Cortex of kidney (tissue), 1 donor: ENCODE results near the gene PNMA8B.

Experiments used
- DNase-seq: peaks from one replicate; lab custom pipeline; 2025; lab: John Stamatoyannopoulos, UW

Gene PNMA8B

DNA sequence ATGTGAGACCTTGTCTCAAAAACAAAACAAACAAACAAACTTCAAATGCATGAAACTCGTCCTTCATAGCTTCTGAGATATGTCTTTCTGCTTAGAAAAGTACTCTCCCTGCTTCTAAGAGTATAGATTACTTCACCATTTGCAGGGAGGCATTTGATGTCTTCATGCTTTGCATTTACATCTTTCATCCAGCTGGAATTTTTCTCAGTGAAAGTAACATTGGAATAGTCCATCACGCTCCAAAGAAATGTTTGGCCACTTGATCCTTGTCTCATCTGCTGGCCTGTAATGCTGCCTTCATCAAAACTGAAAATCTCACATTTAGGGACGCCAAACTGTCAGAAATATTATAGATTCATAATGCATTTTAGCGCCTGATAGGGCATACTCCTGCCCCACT is 43.5 kb downstream of the PNMA8B start:
- DNase-seq, result no peak

DNA sequence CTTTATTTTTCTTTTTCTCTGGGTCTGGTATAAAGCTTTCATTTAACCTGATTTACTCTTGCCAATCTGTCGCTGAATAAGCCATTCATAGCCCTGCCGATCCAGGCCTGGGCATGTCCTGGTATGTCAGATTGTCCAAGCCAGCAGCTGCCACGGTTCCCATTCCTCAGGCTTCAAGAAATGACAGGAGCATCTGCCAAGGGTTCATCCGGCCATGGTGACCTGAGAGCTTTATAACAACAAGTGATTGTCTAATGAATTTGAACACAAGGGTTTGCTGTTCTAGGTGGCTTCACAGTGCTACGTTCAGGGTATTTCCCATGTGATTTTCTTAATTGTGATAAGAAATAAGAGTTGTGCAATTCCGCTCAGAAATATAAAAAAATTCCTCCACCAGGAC is 44.3 kb downstream of the PNMA8B start:
- no peak for DNase-seq

DNA sequence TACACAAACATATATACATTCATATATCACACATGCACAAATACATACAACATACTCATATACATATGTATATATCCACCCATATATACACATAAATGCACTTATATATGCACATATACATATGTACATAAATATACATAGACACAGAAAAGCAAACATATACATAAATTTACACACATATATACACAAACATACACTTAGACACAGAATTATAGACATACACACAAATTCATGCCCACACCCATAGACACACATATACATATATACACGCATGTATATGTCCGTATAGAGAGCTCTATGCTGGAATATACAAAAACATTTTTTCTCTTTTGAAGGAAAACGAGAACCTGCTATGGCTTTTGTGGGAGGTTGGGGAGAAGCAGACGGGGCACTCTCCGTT is 44.9 kb downstream of the PNMA8B start:
- no peak for DNase-seq

DNA sequence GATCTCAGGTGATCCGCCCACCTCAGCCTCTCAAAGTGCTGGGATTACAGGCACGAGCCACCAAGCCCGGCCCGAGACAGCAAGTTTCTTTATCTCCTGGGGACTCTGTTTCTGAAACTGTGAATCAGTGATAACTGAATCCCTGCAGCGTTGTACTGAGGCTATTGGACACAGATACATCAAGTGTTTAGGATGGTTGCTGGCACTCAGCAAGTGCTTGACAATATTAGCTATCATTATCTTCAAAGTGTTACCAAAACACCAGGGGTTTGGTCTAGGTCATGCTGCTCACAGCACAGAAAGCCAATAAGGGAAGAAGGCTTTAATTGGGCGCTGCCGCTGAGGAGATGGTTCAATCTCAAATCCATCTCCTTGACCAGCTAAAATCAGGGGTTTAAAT is 46.4 kb downstream of the PNMA8B start:
- DNase-seq, result no peak

DNA sequence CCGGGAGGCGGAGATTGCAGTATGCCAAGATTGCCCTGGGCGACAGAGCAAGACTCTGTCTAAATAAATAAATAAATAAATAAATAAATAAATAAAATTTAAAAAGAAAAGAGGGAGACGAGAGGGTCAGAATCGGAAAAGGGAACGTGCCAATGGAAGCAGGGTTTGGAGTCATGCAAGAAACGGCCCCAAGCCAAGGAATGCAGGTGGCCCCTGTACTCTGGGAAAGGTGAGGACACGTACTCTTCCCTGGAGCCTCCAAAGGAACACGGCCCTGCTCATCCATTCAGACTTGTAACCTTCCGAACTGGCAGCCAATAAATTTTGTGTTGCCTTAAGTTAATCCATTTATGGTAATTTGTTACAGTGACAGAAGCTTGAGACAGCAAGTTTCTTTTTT is 47.1 kb downstream of the PNMA8B start:
- DNase-seq, result no peak

DNA sequence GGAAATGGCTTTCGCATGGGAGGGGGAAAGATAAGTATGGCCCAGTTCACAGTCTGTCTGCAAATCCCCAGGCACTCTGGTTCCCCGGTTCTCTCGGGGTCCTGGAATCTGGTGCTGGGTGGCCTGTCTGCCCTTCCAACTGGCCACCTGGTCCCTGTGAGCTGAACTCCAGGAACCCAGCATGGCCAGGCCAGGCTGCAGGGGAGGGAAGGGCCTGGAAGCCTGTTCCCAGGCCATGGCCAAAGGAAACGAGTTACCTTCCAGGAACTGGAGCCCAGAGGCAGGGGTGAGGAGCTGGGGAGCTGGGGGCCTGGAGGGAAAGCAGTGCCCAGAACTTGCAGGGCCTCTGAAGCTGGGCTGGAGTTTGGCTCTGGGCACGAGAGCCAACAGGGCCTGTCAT is 47.8 kb downstream of the PNMA8B start:
- no peak for DNase-seq

DNA sequence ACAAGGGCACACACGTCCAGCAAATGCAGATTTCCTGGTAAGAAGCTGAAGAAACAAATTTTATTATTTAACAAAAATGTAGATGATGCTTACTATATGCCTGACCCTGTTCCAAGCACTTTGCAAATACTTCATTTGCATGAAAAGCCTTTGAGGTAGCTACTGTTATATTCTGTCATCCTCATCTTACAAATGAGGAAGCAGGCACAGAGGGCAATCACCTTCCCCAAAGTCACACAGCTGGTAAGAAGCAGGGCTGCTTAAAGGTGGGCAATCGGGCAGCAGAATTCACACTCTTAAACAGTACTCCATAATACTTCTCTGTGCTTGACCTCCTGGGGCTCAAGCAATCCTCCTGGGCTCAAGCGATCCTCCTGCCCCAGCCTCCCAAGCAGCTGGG is 48.7 kb downstream of the PNMA8B start:
- no peak for DNase-seq

DNA sequence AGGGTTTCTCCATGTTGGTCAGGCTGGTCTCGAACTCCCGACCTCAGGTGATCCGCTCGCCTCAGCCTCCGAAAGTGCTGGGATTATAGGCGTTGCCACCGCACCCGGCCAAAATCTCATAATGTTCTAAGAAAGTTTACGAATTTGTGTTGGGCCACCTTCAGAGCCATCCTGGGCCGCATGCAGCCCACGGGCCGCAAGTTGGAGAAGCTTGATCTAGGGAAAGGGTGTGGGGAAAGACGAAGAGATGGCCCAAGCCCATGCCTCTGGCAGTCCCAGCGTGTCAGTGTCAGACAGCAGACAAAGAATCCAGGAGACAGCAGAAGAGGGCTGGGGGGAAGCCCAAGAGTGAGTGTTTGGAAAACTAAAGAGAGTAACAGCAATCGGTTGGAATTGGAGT is 49.6 kb downstream of the PNMA8B start:
- DNase-seq, result no peak

DNA sequence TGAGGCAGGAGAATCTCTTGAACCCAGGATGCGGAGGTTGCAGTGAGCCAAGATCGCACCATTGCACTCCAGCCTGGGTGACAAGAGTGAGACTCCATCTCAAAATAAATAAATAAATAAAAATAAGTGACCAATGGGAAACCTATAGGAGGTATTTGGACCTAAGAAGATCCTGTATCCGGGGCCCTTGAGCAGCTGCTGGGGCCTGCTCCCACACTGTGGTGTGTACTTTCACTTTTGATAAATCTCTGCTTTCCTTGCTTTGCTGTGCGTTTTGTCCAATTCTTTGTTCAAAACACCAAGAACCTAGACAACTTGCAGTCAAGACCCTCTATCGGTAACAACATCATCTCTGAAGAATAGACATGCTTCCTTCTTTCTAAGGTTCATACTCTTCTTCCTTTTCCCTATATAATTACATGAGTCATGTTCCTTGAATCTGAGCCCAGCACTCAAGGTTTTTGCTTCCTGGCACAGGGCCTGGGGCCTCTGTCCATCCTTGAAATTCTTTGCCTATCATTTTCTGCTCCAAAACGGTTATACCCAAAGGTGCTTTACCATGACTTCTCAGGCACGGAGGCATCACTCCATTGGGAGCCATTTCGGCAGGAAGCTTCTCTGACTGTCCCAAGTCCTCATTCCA is 52.7 kb downstream of the PNMA8B start:
- no peak for DNase-seq

DNA sequence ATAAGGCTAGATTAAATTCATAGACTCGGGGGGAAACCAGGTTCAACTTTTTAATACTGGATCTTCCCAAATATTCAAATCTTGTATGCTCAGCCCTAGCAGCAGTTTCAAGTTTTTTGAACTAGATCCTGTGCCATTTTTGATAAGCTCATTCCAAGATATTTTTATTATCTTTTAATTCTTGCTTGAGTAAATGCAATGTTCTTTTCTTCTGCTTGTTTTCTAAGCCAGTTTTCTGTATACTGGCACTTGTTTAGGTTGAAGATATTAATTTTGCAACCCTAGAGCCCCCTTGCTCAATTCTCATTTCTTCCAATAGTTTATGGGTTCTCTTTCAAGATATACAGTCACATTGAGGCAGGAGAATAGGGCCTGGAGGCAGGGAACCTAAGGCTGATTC is 53.8 kb downstream of the PNMA8B start:
- DNase-seq, result no peak
